Measurements from ENCODE around the gene RUNDC3A. TPM values are rescaled to one million over a fixed set of nuclear protein-coding genes. Genes with fewer than 3 reads are reported as not detected.
"Not testable (repeated sequence)": the region's sequence is repeated elsewhere in the genome, so short reads cannot be mapped to it uniquely, and the experiment has no call there.

The RUNDC3A gene
- total RNA-seq, 1 experiment from 2014 or later: 0.28 TPM

- H3K36me3 Mint-ChIP-seq (ENCODE audit: insufficient read depth, unreplicated experiment): peaks cover 14% of the 10 kb centered on the region
- CTCF ChIA-PET: interaction anchor here (0.7 to 3.2 kb wide), 6 partner anchors 12 to 176 kb away, joined by 3 to 20 read pairs (median 4); partner anchors contain the start of gene SLC25A39
Observed at GRCh38 chr17:44346064-44346844, 37.9 kb downstream of the RUNDC3A start.

DNA sequence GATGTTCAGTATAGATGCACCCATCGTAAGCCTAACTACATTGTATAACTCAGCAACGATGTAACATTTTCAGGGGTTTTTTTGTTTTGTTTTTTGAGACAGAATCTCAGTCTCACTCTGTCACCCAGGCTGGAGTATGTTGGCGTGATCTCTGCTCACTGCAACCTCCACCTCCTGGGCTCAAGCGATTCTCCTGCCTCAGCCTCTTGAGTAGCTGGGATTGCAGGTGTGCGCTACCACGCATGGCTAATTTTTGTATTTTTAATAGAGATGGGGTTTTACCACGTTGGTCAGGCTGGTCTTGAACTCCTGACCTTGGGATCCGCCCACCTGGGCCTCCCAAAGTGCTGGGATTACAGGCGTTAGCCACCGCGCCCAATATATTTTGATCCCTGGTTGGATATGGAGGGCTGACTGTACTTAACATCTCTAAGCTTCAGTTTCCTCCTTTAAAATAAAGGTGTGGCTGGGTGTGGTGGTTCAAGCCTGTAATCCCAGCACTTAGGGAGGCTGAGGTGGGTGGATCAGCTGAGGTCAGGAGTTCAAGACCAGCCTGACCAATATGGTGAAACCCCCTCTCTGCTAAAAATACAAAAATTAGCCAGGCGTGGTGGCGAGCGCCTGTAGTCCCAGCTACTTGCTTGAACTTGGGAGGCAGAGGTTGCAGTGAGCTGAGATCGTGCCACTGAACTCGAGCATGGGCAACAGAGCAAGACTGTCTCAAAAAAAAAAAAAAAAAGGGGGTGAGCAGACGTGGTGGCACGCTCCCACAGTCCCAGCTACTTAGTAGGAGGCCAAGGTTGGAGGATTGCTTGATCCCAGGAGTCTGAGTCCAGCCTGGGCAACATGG, 39.0 kb downstream of the RUNDC3A start:
- peaks cover 12% of the 10 kb centered on the region for H3K4me1 Mint-ChIP-seq (ENCODE audit: insufficient read depth, unreplicated experiment)
- H3K4me3 Mint-ChIP-seq (ENCODE audit: unreplicated experiment); intact Hi-C loops (cut with micrococcal nuclease); H3K27ac Mint-ChIP-seq (ENCODE audit: low read depth, unreplicated experiment); BruUV-seq (replicated peaks); H3K9me3 Mint-ChIP-seq (ENCODE audit: unreplicated experiment); H3K27me3 Mint-ChIP-seq (ENCODE audit: insufficient read depth, unreplicated experiment); DNase-seq (ENCODE audit: unreplicated experiment): not testable (repeated sequence)
- ChIA-PET CTCF (interaction anchor here (0.6 to 1.7 kb wide), 8 partner anchors 9 to 288 kb away, joined by 3 to 6 read pairs (median 3); no protein-coding TSS in a partner anchor), POLR2A (interaction anchor here (1.0 kb wide), 1 partner anchor 12 kb away, joined by 3 read pairs; no protein-coding TSS in a partner anchor)
- peaks cover 14% of the 10 kb centered on the region for H3K36me3 Mint-ChIP-seq (ENCODE audit: insufficient read depth, unreplicated experiment)

More at GRCh38 chr17:44346064-44346844, 37.9 kb downstream of the RUNDC3A start:
- Mint-ChIP-seq H3K27me3 (ENCODE audit: insufficient read depth, unreplicated experiment) (no peaks in the 10 kb centered on the region), H3K27ac (ENCODE audit: low read depth, unreplicated experiment) (peak overlapping the region; percentile 94), H3K4me1 (ENCODE audit: insufficient read depth, unreplicated experiment) (peaks cover 12% of the 10 kb centered on the region), H3K4me3 (ENCODE audit: unreplicated experiment) (peak overlapping the region; percentile 82), H3K9me3 (ENCODE audit: unreplicated experiment) (no peaks in the 10 kb centered on the region)
- POLR2A ChIA-PET: interaction anchor here (0.6 to 3.2 kb wide), 10 partner anchors 10 to 1311 kb away, joined by 3 to 40 read pairs (median 6); partner anchors contain the start of genes SLC25A39, TMUB2 and UBTF
- no TSS peak for BruUV-seq (replicated peaks)
- intact Hi-C loops (cut with micrococcal nuclease): no loop called here
- no peak for TF ChIP-seq CTCF (IDR thresholded peaks at IDR 0.05; ENCODE audit: unreplicated experiment)
- DNase-seq (ENCODE audit: unreplicated experiment): no peak

GRCh38 chr17:44348234-44348987, 40.0 kb downstream of the RUNDC3A start:
- TF ChIP-seq CTCF (IDR thresholded peaks at IDR 0.05; ENCODE audit: unreplicated experiment): no peak
- CTCF ChIA-PET: interaction anchor here (0.7 to 1.7 kb wide), 4 partner anchors 10 to 79 kb away, joined by 3 to 6 read pairs (median 3); no protein-coding TSS in a partner anchor
- POLR2A ChIA-PET: interaction anchor here (1.0 kb wide), 1 partner anchor 13 kb away, joined by 3 read pairs; no protein-coding TSS in a partner anchor
- no peaks in the 10 kb centered on the region for H3K27me3 Mint-ChIP-seq (ENCODE audit: insufficient read depth, unreplicated experiment)
- no peaks in the 10 kb centered on the region for H3K9me3 Mint-ChIP-seq (ENCODE audit: unreplicated experiment)
- H3K36me3 Mint-ChIP-seq (ENCODE audit: insufficient read depth, unreplicated experiment): peaks cover 20% of the 10 kb centered on the region
- H3K4me3 Mint-ChIP-seq (ENCODE audit: unreplicated experiment): no peak overlapping the region
- BruUV-seq (replicated peaks): no TSS peak
- DNase-seq (ENCODE audit: unreplicated experiment): peak; percentile 61
- peaks cover 12% of the 10 kb centered on the region for H3K4me1 Mint-ChIP-seq (ENCODE audit: insufficient read depth, unreplicated experiment)
- H3K27ac Mint-ChIP-seq (ENCODE audit: low read depth, unreplicated experiment): peak overlapping the region; percentile 24
- intact Hi-C loops (cut with micrococcal nuclease): no loop called here

DNA sequence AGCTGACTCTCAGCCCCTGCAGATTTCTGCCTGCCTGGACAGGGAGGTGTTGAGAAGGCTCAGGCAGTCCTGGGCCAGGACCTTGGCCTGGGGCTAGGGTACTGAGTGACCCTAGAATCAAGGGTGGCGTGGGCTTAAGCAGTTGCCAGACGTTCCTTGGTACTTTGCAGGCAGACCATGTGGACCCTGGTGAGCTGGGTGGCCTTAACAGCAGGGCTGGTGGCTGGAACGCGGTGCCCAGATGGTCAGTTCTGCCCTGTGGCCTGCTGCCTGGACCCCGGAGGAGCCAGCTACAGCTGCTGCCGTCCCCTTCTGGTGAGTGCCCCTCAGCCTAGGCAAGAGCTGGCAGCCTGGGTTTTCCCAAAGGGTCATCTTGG, 40.6 kb downstream of the RUNDC3A start:
- no TSS peak for BruUV-seq (replicated peaks)
- Mint-ChIP-seq H3K27me3 (ENCODE audit: insufficient read depth, unreplicated experiment) (no peaks in the 10 kb centered on the region), H3K27ac (ENCODE audit: low read depth, unreplicated experiment) (peak overlapping the region; percentile 24), H3K4me3 (ENCODE audit: unreplicated experiment) (no peak overlapping the region), H3K36me3 (ENCODE audit: insufficient read depth, unreplicated experiment) (peaks cover 20% of the 10 kb centered on the region), H3K4me1 (ENCODE audit: insufficient read depth, unreplicated experiment) (peaks cover 12% of the 10 kb centered on the region), H3K9me3 (ENCODE audit: unreplicated experiment) (no peaks in the 10 kb centered on the region)
- POLR2A ChIA-PET: interaction anchor here (1.0 kb wide), 1 partner anchor 18 kb away, joined by 3 read pairs; no protein-coding TSS in a partner anchor
- DNase-seq (ENCODE audit: unreplicated experiment): no peak
- CTCF ChIA-PET: interaction anchor here (1.2 kb wide), 1 partner anchor 14 kb away, joined by 5 read pairs; the partner anchor contains the start of gene FAM171A2
- TF ChIP-seq CTCF (IDR thresholded peaks at IDR 0.05; ENCODE audit: unreplicated experiment): no peak
- intact Hi-C loops (cut with micrococcal nuclease): no loop called here
